Measurements from ENCODE around the gene GTPBP4.
"Not testable (repeated sequence)": the region's sequence is repeated elsewhere in the genome, so short reads cannot be mapped to it uniquely, and the experiment has no call there.

Gene GTPBP4

DNA sequence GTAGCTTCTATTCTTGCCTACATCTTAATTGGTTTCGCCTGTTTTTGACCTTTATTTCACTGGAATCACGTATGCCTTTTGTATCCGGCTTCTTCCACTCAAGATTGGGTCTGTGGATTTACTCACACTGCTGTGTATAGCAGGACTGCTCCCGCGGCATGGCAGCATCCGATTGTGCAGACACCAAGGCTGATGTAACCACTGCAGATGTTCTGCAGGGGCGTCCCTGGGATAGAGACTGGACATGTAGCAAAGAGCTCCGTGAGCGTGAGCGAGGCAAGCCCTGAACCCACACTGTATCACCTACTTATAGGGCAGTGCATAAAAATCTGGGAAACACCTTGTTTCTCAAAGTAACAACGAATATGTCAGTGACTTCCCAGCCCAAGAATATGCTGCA is 48.9 kb downstream of the GTPBP4 start:
- TF ChIP-seq, protein P1, sequence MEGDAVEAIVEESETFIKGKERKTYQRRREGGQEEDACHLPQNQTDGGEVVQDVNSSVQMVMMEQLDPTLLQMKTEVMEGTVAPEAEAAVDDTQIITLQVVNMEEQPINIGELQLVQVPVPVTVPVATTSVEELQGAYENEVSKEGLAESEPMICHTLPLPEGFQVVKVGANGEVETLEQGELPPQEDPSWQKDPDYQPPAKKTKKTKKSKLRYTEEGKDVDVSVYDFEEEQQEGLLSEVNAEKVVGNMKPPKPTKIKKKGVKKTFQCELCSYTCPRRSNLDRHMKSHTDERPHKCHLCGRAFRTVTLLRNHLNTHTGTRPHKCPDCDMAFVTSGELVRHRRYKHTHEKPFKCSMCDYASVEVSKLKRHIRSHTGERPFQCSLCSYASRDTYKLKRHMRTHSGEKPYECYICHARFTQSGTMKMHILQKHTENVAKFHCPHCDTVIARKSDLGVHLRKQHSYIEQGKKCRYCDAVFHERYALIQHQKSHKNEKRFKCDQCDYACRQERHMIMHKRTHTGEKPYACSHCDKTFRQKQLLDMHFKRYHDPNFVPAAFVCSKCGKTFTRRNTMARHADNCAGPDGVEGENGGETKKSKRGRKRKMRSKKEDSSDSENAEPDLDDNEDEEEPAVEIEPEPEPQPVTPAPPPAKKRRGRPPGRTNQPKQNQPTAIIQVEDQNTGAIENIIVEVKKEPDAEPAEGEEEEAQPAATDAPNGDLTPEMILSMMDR (IDR thresholded peaks at IDR 0.05; ENCODE audit: insufficient read depth, missing control alignments) = no peak
- FAIRE-seq (no peak), DNase-seq (ENCODE audit: insufficient read length, low spot score) (no peak)

DNA sequence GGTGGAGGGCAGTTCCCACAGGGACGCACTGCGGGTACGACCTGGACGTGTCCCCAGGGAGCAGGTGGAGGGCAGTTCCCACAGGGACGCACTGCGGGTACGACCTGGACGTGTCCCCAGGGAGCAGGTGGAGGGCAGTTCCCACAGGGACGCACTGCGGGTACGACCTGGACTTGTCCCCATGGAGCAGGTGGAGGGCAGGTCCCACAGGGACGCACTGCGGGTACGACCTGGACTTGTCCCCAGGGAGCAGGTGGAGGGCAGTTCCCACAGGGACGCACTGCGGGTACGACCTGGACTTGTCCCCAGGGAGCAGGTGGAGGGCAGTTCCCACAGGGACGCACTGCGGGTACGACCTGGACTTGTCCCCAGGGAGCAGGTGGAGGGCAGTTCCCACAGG is 50.5 kb downstream of the GTPBP4 start:
- not testable (repeated sequence) for DNase-seq (ENCODE audit: insufficient read length, low spot score); FAIRE-seq

DNA sequence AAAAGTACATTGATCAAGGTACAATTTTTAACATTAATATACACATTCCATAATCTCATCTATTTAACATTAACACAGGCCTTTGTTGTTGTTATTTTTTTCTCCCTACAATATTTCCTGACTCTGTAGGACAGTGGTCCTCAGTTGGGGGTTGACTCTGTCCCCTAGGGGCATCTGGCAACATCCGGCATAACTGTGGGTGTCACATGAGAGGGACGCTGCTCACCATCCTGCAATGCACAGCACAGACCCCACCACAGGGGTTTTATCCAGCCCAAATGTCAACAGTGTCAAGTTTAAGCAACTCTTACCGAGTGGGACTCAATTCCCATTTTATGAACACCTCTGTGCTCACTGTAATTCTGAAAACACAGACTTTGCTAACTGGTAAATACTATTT is 51.9 kb downstream of the GTPBP4 start:
- TF ChIP-seq, protein P1 (IDR thresholded peaks at IDR 0.05; ENCODE audit: insufficient read depth, missing control alignments) = no peak
- FAIRE-seq (no peak), DNase-seq (ENCODE audit: insufficient read length, low spot score) (no peak)

DNA sequence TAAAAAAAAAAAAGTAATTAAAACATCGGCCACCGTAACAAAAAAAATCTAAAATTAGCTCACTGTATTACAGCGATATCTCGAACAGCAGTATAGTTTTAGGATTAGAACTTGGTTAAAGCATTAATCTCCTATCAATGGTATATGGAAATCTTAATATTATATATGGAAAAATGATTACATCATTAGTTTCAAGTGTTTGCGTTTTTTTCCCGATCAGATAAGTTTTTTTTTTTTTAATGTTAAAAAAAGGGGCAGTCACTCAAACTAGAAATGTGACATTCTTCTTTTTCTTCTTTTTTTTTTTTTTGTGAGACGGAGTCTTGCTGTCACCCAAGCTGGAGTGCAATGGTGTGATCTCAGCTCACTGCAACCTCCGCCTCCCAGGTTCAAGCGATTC is 53.3 kb downstream of the GTPBP4 start:
- FAIRE-seq (no peak), DNase-seq (ENCODE audit: insufficient read length, low spot score) (no peak)

DNA sequence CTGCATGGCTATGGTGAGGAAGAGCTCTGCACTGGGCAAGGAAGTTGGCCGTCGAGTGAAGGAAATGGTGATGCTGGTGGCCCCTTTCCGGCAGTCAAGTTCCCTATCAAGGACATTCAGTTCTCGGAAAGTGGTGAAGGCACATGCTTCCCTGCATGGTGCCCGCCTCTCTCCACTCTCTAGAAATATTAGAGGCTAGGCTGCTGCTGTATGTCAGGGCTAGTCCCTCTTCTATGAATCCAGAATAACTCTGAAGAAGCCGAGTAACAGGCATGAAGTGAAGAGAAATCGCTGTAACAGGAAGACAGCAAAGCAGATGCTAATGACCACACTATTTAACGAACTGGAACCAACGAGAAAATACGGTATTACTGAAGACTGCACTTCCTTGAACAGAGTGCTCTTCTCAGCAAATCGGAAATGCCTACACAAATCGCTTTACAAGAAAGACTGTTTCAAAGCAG is 55.3 kb downstream of the GTPBP4 start:
- FAIRE-seq (no peak), DNase-seq (ENCODE audit: insufficient read length, low spot score) (no peak)
- TF ChIP-seq, protein P1 (IDR thresholded peaks at IDR 0.05; ENCODE audit: insufficient read depth, missing control alignments) = no peak

More for the DNA sequence above, 53.3 kb downstream of the GTPBP4 start:
- TF ChIP-seq, protein P1 (IDR thresholded peaks at IDR 0.05; ENCODE audit: insufficient read depth, missing control alignments) = no peak

DNA sequence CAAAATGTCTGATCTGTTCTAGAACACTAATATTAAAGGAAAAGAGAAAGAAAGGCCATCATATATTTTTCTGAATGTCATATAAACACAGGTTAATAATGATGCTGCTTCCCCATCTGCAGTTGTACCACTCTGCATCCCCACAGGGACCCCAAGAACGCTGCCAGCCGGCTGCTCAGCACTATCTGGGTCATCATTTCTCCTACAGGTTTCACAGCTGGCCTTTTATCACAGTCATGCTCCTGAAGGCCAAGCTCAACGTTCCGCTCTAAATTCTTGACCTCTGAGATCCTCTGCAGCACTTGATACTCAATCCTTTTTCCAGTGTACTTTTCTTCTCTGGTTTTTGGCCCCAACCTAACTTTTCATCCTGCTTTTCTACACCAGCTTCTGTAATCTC is 55.9 kb downstream of the GTPBP4 start:
- no peak for DNase-seq (ENCODE audit: insufficient read length, low spot score)
- FAIRE-seq = no peak
- TF ChIP-seq, protein P1 (IDR thresholded peaks at IDR 0.05; ENCODE audit: insufficient read depth, missing control alignments) = no peak

DNA sequence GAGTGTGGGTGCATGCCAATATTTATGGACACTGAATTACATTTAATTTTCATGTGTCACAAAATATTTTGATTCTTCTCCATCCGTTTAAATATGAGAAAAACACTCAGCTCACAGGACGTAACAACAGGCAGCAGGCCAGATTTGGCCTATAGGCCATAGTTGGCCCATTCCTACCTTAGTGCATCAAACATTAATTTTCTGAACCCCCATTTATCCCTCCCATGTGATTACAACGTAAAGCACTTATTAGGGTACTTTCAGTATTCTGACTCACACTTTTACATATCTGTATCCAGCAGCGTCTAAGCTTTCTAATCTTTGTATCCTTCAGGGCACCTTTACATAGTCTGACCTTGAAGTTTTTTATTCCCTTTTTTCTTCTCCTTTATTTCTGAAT is 56.7 kb downstream of the GTPBP4 start:
- TF ChIP-seq, protein P1 (IDR thresholded peaks at IDR 0.05; ENCODE audit: insufficient read depth, missing control alignments) = no peak
- FAIRE-seq (no peak), DNase-seq (ENCODE audit: insufficient read length, low spot score) (no peak)

DNA sequence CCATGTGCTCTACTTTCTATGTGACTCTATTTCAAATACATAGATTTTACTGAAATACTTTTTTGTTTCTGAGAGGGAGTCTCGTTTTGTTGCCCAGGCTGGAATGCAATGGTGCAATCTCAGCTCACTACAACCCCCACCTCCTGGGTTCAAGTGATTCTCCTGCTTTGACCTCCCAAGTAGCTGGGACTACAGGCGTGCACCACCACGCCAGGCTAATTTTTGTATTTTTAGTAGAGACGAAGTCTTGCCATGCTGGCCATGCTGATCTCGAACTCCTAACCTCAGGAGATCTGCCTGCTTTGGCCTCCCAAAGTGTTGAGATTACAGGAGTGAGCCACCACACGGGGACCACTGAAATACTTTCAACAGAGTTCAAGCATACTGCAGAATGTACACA is 57.2 kb downstream of the GTPBP4 start:
- DNase-seq (ENCODE audit: insufficient read length, low spot score) (no peak), FAIRE-seq (no peak)
- TF ChIP-seq, protein P1 (IDR thresholded peaks at IDR 0.05; ENCODE audit: insufficient read depth, missing control alignments) = no peak
